Hematopoietic multipotent progenitor cell treated with erythropoietin and hydrocortisone succinate and interleukin-3 and kit ligand, for 8 days (in vitro differentiated cells): ENCODE measurements around the gene HSPB2.

Experiments
- DNase-seq: peaks from one replicate; pipeline ENCODE4 v3.0.0-alpha.2; 2015

Gene HSPB2

DNA sequence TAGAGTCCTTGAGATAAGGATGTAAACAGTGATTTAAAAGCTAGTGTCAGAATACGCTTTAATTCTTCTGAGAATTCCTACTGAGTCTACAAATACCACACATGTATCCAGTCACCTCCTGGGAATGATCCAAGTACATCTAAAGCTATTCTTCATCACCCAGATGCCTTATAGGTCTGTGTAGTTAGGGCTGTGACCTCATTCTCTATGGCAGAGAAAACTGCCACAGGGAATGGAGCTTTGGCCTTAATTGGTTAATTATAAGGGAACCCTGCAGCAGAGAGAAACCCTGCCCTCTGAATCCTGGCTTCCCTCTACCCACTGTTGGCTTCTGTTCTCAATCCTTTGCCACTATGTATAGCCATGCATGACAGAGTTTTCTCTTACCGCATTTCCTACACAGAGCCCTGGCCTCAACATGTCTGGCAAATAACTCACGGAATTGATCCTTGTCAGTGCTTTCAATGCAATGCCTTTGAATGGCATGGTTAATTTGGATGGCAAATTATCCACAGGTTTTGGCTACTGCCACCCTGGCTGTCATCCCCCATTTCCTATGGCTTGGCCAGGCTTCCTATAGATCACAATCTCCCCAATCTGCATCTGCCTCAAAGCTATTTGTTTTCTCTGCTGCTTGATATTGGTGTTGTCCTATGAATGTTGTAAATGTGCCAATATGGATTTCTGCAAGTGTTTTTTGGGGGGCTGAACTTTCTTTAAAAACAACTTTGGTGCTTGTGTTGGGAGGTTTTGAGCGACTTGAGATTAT, 27.5 kb downstream of the HSPB2 start:
- no peak for DNase-seq

DNA sequence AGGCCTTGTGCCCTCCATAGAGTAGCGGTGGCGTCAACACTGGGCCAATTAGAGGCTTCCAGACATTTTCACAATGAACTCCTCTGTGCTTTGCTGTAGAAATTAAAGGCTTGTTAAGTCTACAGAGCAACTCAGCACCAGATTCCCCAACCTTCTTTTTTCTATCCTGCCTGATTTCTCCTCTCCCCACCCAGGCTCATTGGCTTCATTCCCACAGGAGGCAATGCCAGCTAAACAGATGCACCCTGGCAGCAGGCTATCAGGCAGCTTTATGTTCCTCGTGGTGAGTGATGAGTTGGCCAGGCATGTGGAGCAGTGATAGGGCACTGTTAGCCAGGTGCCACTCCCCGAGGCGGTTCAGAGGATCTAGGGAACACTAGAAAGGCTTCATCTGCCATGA, 29.4 kb downstream of the HSPB2 start:
- DNase-seq = peak; percentile 82

DNA sequence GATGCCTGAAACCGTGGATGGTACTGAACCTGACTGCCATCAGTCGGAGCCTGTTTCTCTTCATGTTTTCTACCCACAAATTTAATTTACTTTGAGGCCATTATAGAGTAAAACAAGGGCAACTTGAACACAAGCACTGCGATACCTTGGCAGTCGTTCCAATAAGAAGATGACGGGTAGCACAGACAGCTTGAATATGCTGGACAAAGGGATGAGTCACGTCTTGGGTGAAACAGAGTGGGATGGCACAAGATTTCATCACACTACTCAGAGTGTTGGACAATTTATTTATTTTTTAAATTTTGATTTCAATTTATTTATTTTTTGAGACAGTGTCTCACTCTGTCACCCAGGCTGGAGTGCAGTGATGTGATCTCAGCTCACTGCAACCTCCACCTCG, 30.3 kb downstream of the HSPB2 start:
- no peak for DNase-seq

DNA sequence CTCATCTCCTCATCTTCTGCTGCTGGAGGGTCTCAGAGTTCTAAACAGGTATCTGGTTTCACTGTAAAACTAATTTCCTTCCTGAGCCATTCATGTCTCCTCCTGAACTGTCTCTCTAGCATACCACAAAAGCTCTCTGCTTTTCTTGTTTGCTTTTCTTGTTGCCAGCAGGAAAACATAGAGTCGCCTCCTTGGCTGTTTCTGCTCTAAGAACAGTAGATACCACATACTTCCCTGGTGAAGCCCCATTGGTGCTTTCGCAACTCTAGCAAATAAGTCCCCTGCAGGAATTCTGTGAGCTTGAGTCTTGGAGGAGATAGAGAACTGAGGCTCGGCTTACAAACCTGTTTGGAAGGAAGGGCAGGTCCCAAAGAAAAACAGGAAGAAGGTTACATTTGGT, 31.6 kb downstream of the HSPB2 start:
- DNase-seq = no peak

DNA sequence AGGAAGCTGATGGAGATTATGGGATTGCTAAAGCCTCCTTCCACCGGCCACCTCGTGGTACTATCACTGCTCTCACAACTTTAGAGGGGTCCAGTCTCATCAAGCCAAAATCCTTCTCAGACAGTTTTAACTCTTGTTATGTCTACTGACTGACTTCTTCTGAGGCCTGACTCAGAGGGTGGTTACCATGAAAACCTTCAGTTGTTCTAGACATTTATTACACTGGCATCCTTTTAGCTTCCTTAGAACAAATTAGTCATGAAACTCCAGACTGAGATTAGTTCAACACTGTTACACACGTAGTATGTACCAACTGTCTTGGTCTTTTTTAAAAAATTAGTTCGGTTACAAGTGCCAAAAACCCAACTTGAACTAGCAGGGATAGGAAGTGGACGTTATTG, 32.1 kb downstream of the HSPB2 start:
- no peak for DNase-seq

DNA sequence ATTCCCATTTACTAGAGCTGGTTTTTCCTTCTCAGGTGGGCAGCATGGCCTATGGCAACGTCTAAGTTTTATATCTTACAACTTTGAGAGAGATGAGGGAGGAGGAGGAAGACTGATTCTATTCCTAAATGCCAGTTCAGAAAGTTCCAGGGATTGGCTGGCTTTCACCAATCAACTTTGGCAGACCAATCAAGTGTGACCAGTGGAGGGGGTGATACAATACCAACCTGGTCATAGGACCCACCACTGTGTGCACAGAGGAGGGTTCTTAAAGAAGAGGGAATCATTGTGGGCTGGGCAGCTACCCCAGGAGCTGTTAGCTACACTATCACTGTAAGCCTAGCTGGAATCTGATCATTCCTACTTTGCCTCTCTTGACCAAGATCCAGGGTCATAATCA, 32.7 kb downstream of the HSPB2 start:
- no peak for DNase-seq

DNA sequence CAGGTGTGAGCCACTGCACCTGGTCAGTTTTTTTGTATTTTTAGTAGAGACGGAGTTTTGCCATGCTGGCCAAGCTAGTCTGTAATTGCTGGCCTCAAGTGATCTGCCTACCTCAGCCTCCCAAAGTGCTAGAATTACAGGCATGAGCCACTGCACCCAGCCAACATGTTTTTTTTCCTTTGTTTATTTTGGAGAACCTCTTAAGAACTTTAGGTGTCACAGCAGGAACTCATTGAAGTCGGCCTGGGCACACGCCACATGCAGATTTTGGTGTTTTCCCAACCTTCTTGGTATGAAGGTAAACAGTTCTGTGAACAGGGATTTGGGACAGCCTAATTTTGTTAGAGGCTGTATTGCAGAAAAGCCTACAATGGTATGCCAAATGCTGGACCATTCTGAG, 34.0 kb downstream of the HSPB2 start:
- DNase-seq = no peak

DNA sequence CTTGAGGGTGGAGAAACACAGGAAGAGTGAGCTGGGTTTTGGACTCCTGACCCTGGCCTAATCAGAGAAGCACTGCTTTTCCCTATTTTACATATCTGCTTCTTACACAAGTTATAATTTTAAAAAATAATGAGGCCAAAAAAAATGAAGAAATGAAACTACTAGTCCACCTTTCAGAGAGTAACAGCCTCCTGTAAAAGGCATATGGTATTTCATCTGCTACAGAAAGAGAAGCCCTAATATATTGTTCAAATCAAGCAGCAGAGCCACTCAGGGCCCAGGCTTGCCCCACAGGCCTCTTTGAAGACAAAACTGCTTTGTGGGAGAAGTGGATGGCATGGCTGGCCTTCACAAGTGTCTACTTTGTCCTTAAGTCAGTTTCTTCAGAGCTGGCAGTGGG, 34.6 kb downstream of the HSPB2 start:
- DNase-seq = no peak

DNA sequence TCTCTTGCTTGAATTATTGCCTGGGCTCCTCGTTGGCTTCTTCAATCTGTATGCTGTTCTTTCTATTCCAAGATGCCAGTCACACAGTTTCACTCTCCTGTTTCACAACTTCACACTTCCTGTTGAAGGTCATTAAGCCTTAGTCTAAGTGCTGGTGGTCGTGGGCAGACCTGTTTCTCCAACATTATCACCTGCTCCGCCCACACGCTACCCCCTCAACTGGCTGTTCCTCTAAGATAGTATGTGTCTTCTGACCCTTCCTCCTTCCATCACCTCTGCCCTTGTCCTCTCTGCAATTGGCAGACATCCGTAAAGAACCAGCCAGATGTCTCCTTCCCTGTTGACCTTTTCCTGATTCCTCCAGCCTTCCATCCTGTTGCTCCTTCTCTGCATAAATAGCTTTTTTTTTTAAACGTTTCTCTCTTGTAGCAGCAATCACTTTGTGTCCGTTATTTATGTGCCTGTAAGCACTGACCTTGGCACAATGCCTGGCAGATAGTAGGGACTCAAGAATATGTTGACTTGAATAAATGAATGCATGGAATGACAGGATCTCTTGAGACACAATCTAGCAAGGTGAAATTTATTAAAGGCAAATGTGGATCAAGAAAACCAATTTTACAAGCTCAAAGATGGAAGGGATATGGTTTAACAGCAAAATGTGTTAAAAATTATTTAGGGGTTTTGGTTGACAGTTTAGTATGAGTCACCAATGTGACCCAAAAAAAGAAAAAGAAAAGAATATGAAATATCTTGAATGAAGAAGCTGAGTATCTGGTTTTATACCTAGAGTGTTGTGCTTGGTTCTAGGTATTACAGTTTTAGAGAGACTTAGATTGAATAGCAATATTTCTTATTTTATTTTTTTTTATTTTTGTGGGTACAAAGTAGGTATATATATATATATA, 37.2 kb downstream of the HSPB2 start:
- DNase-seq = no peak

DNA sequence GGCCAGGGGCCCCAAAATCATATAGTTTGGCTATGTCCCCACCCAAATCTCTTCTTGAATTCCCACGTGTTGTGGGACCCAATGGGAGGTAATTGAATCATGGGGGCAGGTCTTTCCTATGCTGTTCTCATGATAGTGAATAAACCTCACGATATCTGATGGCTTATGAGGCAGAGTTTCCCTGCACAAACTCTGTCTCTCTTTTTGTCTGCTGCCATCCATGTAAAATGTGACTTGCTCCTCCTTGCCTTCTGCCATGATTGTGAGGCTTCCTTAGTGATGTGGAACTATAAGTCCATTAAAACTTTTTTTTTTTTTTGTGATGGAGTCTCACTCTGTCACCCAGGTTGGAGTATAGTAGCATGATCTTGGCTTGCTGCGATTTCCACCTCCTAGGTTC, 39.0 kb downstream of the HSPB2 start:
- DNase-seq = no peak

DNA sequence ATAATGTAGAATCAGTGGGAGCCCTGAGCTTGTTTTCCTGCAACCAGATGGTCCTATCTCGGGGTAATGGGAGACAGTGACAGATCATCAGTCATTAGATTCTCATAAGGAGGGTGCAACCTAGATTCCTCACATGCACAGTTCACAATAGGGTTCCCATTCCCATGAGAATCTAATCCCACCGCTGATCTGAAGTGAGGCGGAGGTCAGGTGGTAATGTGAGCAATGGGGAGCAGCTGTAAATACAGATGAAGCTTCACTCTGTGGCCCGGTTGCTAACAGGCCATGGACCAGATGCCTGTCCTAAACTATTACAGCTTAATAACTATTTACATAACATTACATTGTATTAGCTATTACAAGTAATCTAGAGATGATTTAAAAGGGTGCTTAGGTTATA, 41.6 kb downstream of the HSPB2 start:
- DNase-seq = no peak

DNA sequence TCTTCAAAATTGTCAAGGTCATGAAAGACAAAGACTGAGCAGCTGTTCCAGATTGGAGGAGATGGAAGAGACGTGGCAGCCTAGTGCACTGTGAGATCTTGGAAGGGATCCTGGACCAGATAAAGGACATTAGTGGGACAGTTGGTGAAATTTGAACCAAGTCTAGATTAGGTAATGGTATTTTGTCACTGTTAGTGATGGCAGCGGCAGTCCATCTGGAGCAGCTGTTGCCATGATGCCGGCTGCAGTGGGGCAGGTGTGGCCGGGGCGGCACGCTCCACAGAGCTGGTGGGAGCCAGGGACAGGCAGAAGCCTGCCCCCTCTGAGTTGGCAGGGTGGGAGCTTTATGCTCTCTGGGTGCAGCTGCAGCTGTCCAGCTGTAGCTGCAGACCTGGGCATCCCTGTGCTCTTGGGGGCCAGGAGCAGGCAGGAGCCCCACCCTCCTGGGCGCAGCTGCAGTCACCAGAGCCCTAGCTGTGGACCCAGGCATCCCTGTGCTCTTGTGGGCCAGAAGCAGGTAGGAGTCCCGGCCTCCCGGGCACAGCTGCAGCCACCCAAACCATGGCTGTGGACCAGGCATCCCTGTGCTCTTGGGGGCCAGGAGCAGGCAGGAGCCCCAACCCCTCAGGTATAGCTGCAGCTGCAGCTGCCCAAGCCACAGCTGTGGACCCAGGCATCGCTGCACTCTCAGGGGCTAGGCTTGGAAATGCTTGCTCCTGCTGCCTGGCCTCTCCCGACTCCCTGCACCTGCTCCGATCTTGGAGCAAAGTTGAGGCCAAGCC, 45.3 kb downstream of the HSPB2 start:
- DNase-seq = no peak

DNA sequence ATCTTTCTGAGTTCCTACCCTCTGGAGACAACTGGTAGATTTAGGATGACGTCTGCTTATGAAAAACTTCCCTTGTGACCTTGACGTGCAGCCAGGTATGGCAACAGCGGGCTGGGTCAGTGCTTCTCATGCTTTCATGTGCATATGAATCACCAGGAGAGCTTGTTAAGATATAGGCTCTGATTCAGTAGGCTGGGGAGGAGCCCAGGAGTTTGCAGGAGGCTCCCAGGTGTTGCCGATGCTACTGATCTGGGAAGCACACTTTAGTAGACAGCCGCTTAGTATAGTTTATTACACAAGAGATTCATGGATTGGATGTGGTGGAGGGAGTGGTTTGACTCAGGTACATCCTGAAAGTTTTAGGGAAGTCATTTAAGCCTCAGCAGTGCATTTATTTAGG, 48.4 kb downstream of the HSPB2 start:
- DNase-seq = no peak

DNA sequence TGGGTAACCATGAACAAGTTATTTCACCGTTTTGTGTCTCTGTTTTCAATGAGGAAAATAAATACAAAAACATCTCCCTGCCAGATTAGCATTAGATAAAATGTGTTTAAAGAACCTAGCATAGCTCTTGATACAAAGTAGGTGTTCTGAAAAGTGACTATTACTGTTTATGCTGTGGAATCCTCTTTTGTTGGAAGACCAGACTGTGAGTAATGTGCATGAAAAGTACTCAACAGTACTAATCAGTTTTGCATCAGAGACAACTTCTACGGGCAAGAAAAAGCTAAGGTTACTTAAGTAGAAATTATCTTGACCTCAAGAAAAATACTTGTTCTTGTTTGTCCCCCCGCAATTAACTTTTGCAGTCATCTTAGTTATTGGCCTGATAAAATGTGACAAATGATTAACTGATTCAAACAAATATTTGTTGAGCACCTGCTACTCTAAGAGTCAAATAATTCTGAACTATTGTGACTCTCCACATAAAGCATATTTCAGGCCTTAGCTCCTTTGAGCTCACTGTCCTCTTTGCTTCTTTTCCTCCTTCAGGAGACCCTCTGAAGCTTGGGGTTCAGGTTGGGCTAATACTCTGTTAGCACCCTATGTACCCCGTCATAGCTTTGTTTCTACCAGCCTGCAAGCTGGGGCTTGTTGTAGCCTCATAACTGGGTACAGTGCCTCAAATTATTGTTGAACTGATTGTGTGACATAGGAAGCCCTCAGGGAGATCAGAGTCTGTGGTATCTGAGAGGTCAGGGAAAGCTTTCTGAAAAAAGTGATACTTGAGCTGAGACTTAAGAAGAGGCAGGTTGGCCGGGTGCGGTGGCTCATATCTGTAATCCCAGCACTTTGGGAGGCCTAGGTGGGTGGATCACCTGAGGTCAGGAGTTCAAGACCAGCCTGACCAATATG, 49.1 kb downstream of the HSPB2 start:
- no peak for DNase-seq
